HG03460 (cell line): ENCODE results near the gene WEE2.

Experiments
- ATAC-seq: cut with Tn5 transposase; IDR thresholded peaks from one replicate; pipeline ENCODE4 v1.9.1; 2021; ENCODE audit not compliant: unreplicated experiment

WEE2 gene

GRCh38 chr7:141708351-141708750 lies at the start of gene WEE2:
Gene WEE2 (plus strand): TSS chr7:141708353. CDS start chr7:141708759, 406 bp downstream.
- ATAC-seq, result no peak

- ATAC-seq, result no peak
These were observed 48.7 kb upstream of the WEE2 start for GRCh38 chr7:141659501-141659900.

- no peak for ATAC-seq
These were observed 47.9 kb upstream of the WEE2 start for GRCh38 chr7:141660259-141660658.

GRCh38 chr7:141663081-141663849 lies 44.9 kb upstream of the WEE2 start:
- no peak for ATAC-seq

- no peak for ATAC-seq
These were observed 43.7 kb upstream of the WEE2 start for GRCh38 chr7:141664450-141664849.

GRCh38 chr7:141665208-141666035 lies 42.7 kb upstream of the WEE2 start:
- ATAC-seq, result no peak

GRCh38 chr7:141666071-141666470 lies 42.1 kb upstream of the WEE2 start:
- ATAC-seq, result no peak

GRCh38 chr7:141668853-141669252 lies 39.3 kb upstream of the WEE2 start:
- ATAC-seq, result no peak

- ATAC-seq, result no peak
These were observed 36.3 kb upstream of the WEE2 start for GRCh38 chr7:141671705-141672496.

- ATAC-seq, result no peak
These were observed 34.8 kb upstream of the WEE2 start for GRCh38 chr7:141673346-141673745.

- ATAC-seq, result no peak
These were observed 33.9 kb upstream of the WEE2 start for GRCh38 chr7:141674171-141674671.

- no peak for ATAC-seq
These were observed 33.5 kb upstream of the WEE2 start for GRCh38 chr7:141674702-141675101.

GRCh38 chr7:141675436-141676215 lies 32.5 kb upstream of the WEE2 start:
- ATAC-seq, result no peak

GRCh38 chr7:141676618-141677017 lies 31.5 kb upstream of the WEE2 start:
- ATAC-seq, result no peak

GRCh38 chr7:141679014-141679413 lies 29.1 kb upstream of the WEE2 start:
- ATAC-seq, result no peak

GRCh38 chr7:141685285-141686023 lies 22.7 kb upstream of the WEE2 start:
- no peak for ATAC-seq

- ATAC-seq, result no peak
These were observed 22.1 kb upstream of the WEE2 start for GRCh38 chr7:141686074-141686473.

GRCh38 chr7:141686670-141687069 lies 21.5 kb upstream of the WEE2 start:
- no peak for ATAC-seq

- no peak for ATAC-seq
These were observed 20.1 kb upstream of the WEE2 start for GRCh38 chr7:141688043-141688442.
